Measurements from ENCODE around the gene PRDX5.

The PRDX5 gene

GRCh38 chr11:64343767-64344559, 26.0 kb downstream of the PRDX5 start:
- in situ Hi-C loops (cut with MboI; ENCODE audit: low sequenced_read_pairs): no loop called here

- in situ Hi-C loops (cut with MboI; ENCODE audit: low sequenced_read_pairs): no loop called here
Measured at GRCh38 chr11:64344787-64345186, 26.9 kb downstream of the PRDX5 start.

DNA sequence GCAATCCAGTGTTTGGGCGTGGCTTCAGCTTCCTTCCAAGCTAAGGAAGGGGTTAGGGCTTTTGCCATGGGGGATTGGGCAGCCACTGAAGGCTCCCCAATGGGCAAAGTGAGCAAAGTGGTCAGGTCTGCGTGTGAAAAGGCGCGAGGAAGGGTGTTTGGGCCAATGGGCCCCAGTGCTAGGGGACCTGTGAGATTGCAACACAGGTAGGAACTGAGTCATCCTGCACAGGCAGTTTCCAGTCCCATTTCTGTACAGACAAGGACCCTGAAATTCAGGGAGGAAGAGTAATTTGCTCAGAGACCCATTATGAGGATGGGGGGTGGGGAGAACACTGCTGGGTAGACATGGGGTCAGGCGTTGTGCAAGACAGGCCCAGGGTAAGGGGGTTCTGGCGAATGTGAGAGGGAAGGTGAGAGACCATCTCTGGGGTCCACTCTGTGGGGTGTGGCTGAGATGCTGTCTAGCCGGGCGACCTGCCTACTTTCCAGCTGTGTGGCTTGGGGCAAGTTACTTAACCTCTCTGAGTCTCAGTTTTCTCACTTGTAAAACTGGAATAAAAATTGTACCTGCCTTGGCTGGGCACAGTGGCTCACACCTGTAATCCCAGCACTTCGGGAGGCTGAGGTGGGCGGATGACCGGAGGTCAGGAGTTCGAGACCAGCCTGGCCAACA, 29.4 kb downstream of the PRDX5 start:
- in situ Hi-C loops (cut with MboI; ENCODE audit: low sequenced_read_pairs): no loop called here

DNA sequence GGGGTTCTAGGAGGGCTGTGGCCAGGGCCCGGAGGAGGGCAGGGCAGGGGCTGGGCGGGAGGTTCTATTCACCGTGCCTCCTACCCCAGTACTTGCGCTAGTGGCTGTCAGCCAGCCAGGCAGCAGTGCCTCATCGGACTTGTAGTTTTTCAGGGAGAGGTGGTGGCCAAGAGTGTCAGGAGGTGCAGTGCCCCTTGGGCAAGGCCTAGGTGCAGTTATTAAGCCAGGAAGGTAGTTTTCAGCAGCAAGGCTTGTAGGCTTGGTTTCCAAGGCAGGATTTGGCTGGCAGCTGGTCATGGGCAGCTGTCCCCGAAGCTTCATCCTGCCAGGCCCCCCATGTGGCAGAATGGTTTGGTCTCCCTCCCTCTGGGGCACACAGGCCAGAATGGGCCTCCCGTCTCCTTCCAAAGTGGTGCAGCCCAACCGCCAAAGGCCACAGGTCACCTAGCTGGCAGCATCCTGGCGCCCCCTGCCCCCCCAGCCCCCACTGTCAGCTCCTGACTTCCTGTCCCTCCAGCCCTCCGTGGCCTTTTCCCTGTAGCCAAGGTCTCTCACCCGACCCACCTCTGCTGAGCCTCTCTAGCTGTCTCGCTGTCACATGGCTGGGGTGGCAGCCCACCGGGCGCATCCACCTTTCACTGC, 30.6 kb downstream of the PRDX5 start:
- in situ Hi-C loops (cut with MboI; ENCODE audit: low sequenced_read_pairs): no loop called here

DNA sequence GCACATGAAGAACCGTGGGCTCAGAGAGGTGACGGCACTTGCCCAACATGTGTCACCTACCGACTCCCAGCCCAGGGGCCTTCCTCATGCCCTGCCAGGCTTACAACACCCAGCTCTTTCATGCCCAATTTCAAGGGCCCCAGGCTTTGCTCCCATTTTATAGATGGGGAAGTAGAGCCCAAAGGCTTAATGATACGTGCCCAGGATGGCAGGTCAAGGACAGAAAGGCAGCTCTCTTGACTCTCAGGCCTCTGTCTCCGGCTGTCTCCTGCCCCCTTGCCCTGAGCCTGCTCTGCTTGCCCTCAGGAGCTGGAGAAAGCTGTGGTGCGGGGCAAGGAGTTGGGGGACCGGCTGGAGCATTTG, 31.1 kb downstream of the PRDX5 start:
- in situ Hi-C loops (cut with MboI; ENCODE audit: low sequenced_read_pairs): no loop called here

- in situ Hi-C loops (cut with MboI; ENCODE audit: low sequenced_read_pairs): no loop called here
Measured at GRCh38 chr11:64349404-64349803, 31.5 kb downstream of the PRDX5 start.

GRCh38 chr11:64351136-64351631, 33.3 kb downstream of the PRDX5 start:
- in situ Hi-C loops (cut with MboI; ENCODE audit: low sequenced_read_pairs): no loop called here

DNA sequence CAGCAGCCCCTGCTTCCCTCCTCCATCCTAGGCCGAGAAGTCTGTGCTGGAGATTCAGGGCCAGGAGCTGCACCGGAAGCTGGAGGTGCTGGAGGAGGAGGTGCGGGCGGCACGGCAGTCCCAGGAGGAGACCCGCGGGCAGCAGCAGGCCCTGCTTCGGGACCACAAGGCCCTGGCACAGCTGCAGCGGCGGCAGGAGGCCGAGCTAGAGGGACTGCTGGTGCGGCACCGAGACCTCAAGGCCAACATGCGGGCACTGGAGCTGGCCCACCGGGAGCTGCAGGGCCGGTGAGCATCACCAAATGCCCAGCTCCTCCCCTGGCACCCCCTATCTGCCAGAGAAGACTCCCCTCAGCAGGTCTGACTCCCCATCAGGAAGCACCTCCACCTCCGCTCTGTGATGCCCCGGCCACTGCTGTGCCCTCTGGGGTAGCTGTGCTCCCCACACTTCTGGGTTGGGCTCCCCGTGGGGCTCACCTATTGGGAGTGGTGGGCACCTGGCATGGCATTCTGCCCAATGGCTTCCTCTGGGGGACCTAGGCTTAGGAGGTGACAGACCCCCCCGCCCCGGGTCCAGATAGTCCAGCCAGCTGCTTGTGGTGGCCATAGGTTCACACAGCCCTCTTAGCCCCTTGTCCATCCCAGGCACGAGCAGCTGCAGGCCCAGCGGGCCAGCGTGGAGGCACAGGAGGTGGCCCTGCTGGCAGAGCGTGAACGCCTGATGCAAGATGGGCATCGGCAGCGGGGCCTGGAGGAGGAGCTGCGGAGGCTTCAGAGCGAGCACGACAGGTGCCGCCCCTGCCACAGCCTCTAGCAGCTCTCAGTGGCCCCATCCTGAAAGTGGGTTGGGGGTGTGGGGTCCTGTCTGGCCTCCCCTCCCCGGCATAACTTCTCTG, 34.4 kb downstream of the PRDX5 start:
- in situ Hi-C loops (cut with MboI; ENCODE audit: low sequenced_read_pairs): no loop called here

DNA sequence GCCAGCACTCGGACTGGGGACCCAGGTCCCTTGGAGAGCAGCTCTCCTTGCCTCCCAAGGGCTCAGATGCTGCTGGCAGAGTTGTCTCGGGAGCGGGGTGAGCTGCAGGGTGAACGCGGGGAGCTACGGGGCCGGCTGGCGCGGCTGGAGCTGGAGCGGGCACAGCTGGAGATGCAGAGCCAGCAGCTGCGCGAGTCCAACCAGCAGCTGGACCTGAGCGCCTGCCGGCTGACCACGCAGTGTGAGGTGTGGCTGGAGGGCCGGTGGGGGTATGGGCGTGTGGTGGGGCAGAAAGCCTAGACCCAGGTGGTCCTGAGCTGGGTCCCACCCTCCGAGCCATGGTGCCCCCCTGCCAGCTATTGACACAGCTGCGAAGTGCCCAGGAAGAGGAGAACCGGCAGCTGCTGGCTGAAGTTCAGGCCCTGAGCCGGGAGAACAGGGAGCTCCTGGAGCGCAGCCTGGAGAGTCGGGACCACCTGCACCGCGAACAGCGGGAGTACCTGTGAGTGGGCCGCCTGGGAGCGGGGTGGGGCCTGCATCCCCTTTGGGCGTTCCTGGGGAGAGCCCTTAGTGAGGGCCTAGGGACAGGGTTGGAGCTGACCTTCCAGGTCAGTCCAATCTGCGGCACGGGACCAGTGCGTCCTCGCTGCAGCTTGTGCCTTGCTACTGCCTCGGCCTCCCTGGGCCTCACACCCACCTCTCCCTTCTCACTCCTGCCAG, 35.2 kb downstream of the PRDX5 start:
- in situ Hi-C loops (cut with MboI; ENCODE audit: low sequenced_read_pairs): no loop called here

GRCh38 chr11:64353715-64354506, 36.0 kb downstream of the PRDX5 start:
- in situ Hi-C loops (cut with MboI; ENCODE audit: low sequenced_read_pairs): no loop called here

GRCh38 chr11:64355078-64355940, 37.4 kb downstream of the PRDX5 start:
- in situ Hi-C loops (cut with MboI; ENCODE audit: low sequenced_read_pairs): no loop called here

DNA sequence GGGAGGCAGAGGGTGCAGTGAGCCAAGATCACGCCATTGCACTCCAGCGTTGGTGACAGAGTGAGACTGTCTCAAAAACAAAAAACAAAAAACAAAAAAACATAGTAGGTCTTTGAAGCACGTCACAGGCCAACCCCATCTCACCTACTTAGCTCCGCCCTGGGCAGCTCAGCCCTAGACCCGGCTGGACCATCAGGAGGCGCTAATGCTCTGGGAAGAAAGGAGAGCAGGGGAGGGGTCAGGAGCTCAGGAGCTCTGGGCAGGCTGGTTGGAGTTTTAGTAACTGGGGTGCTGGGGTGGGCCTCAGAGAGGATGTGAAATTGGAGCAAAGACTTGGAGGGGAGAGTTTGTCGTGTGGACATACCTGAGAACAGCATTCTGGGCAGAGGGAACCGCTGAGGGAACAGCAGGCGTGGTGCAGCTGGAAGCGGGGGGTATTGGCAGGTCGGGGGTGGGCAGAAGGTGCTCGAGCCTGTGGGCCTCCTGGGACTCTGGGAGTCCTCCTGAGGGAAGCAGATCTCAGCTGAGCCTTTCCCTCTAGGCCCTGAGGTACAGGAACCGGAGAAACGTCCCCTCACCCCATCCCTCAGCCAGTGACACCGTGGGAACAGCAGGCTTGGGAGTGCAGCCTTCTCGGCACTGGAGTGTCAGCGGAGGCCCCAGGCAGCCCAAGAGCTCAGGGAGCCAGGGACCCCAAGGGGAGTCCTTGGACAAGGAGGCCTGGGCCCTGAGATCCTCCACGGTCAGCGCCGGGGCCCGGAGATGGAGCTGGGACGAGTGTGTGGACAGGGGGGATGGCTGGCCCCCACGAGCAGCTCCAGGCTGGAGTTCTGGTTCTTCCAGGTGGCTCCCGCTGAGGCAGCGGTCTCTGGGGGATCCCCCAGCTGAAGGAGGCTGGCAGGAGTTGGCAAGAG, 38.8 kb downstream of the PRDX5 start:
- in situ Hi-C loops (cut with MboI; ENCODE audit: low sequenced_read_pairs): no loop called here

- in situ Hi-C loops (cut with MboI; ENCODE audit: low sequenced_read_pairs): no loop called here
Measured at GRCh38 chr11:64357446-64357845, 39.5 kb downstream of the PRDX5 start.

- in situ Hi-C loops (cut with MboI; ENCODE audit: low sequenced_read_pairs): no loop called here
Measured at GRCh38 chr11:64357904-64358535, 40.1 kb downstream of the PRDX5 start.

DNA sequence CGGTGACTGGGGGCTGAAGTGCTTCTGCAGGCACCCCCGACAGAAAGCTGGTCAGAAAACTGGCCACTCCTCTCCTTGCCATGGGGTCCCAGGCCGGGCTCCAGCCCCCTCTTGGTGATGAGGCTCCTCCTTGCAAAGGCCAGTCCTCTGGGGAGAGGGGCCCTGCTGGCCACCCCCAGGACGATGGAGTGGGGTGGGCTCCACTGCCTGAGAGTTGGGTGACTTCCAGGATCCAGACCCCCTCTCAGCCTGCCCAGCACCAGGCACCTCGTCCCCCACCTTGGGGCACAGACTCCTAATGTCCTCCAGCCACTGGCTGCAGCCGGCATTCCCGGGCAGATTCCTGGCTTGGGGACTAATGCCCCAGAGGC, 40.6 kb downstream of the PRDX5 start:
- in situ Hi-C loops (cut with MboI; ENCODE audit: low sequenced_read_pairs): no loop called here

DNA sequence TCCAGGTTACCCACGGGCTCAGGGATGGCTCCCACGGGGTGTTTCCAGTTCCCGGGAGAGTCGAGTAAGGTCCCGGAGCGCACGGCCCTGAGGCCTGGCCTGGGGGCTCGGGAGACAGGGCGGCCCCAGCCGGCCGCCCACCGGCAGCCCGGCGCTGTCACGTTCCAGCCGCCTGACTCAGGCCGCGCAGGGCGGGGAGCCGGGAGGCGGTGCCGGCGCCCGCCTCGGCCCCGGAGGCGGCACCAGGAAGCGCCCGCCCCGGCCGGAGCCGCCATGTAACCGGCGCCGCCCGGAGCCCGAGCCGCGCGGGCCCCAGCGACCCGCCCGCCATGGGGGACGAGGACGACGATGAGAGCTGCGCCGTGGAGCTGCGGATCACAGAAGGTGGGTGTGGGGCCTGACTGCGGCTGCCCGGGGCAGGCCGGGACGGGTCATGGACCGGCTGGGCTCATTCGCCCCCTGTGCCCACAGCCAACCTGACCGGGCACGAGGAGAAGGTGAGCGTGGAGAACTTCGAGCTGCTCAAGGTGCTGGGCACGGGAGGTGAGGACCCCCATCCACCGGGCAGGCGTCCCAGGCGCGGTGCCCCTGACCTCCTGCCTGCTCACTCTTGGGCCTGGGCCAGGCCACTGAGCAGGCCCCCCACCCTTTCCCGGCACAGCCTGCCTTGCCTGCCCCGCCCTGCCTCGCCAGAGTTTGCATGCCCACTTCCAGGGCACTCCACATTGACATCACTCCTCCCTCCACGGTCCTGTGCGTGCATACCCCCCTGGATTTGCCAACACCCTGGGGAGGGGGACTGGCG, 41.2 kb downstream of the PRDX5 start, which contains the start of gene RPS6KA4:
Gene RPS6KA4 (plus strand): TSS at position 256 of the 805 bp plus-strand sequence. CDS start 74 bp downstream, at position 330.
- in situ Hi-C loops (cut with MboI; ENCODE audit: low sequenced_read_pairs): no loop called here
